ENCODE measurements around the gene RHBDD2.

- TF ChIP-seq POLR2A (IDR thresholded peaks at IDR 0.05) (peak; percentile 73 to 95), CTCF (IDR thresholded peaks at IDR 0.05) (peak in 2 of 3 experiments; percentile 2 to 11), POLR2AphosphoS5 (IDR thresholded peaks at IDR 0.05; ENCODE audit: insufficient read depth in 1 of 2, low read depth in 1 of 2) (peak in 1 of 2 donors; percentile 99)
Measured at GRCh38 chr7:75914655-75915415, 36.0 kb downstream of the RHBDD2 start, which contains the start of gene POR.

Data from vagina (tissue), 2 donors.